Right forelimb (tissue), 1 donor: ENCODE results near the gene SRRM2.

Experiments used
- DNase-seq: peaks from one replicate; pipeline ENCODE4 v3.0.0-alpha.2; 2018

The SRRM2 gene

DNA sequence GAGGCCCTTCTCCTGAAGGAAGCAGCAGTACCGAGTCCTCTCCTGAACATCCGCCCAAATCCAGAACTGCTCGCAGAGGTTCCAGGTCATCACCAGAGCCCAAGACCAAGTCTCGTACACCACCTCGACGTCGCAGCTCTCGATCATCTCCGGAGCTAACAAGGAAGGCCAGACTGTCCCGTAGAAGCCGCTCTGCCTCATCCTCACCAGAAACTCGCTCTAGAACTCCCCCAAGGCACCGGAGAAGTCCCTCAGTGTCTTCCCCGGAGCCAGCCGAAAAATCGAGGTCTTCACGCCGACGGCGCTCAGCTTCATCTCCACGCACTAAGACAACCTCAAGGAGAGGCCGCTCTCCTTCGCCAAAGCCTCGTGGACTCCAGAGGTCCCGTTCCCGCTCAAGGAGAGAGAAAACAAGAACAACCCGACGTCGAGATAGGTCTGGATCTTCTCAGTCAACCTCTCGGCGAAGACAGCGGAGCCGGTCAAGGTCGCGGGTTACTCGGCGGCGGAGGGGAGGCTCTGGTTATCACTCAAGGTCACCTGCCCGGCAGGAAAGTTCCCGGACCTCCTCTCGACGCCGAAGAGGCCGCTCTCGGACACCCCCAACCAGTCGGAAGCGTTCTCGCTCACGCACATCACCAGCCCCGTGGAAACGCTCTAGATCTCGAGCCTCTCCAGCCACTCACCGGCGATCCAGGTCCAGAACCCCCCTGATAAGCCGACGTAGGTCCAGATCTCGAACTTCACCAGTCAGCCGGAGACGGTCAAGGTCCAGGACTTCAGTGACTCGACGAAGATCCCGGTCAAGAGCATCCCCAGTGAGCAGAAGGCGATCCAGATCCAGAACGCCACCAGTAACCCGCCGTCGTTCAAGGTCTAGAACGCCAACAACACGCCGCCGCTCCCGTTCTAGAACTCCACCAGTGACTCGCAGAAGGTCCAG is 13.3 kb downstream of the SRRM2 start:
- no peak for DNase-seq

DNA sequence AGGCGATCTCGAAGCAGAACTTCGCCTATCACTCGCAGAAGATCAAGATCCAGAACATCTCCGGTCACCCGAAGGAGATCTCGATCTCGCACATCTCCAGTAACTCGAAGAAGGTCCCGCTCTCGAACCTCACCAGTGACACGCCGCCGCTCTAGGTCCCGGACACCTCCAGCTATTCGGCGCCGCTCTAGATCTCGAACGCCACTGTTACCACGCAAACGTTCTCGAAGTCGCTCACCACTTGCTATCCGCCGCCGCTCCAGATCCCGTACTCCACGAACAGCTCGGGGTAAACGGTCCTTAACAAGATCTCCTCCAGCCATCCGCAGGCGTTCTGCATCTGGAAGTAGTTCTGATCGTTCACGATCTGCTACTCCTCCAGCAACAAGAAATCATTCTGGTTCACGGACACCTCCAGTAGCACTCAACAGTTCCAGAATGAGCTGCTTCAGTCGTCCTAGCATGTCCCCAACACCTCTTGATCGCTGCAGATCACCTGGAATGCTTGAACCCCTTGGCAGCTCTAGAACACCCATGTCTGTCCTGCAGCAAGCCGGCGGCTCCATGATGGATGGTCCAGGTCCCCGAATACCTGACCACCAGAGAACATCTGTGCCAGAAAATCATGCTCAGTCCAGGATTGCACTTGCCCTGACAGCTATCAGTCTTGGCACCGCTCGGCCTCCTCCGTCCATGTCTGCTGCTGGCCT is 14.1 kb downstream of the SRRM2 start:
- DNase-seq = no peak

DNA sequence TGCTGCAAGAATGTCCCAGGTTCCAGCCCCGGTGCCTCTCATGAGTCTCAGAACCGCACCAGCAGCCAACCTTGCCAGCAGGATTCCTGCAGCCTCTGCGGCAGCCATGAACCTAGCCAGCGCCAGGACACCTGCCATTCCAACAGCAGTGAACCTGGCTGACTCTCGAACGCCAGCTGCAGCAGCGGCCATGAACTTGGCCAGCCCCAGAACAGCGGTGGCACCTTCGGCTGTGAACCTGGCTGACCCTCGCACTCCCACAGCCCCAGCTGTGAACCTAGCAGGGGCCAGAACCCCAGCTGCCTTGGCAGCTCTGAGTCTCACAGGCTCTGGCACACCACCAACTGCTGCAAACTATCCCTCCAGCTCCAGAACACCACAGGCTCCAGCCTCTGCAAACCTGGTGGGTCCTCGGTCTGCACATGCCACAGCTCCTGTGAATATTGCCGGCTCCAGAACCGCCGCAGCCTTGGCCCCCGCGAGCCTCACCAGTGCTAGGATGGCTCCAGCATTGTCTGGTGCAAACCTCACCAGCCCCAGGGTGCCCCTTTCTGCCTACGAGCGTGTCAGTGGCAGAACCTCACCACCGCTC is 14.8 kb downstream of the SRRM2 start:
- no peak for DNase-seq

DNA sequence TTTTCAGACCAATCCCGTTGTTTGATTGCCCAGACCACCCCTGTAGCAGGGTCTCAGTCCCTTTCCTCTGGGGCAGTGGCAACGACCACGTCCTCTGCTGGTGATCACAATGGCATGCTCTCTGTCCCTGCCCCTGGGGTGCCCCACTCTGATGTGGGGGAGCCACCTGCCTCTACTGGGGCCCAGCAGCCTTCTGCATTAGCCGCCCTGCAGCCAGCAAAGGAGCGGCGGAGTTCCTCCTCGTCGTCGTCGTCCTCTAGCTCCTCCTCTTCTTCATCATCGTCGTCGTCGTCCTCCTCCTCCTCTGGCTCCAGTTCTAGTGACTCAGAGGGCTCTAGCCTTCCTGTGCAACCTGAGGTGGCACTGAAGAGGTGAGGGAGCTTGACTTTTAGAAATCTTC is 15.5 kb downstream of the SRRM2 start:
- DNase-seq = no peak

DNA sequence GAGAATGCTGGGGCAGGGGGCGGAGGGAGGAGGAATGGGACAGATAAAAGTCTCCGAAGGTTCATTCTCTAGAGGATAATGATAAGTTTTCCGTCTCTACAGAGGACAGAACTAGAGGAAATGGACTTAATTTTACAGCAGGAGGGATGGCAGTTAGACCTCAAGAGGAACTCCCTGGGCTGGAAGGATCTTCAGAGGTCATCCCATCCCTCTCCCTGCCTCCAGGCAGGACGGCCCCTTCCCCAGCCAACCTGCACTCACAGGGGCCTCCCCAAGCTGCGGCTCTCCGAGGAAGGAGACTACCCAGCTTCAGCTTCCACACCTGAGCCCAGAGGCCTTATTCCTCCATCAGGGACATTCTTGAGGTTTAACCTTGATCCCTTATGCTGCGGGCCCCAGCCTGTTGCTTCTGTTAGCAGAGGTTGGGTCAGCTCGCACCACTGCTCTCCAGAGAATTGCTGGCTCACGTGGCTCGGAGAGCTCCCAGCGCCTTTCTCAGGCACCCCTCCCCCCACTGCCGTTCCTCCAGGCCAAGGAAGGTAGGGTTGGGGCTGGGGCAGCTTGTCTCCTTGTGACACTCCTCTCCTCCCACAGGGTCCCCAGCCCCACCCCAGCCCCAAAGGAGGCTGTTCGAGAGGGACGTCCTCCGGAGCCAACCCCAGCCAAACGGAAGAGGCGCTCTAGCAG is 16.1 kb downstream of the SRRM2 start:
- no peak for DNase-seq

DNA sequence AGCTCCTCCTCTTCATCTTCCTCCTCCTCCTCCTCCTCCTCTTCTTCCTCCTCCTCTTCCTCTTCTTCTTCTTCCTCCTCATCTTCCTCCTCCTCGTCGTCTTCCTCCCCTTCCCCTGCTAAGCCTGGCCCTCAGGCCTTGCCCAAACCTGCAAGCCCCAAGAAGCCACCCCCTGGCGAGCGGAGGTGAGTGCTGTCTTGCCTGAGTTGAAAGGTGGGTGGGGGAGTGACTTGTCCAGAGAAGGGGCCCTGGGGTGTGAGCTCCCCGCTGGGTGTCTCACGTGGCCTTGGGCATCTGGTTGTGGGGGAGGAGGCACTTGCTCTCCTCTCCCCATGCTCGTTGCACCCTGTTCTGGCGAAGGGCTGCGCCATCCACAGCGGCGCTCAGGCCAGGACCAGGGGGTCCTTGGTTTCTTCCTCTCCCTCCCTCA is 16.7 kb downstream of the SRRM2 start:
- DNase-seq = no peak

DNA sequence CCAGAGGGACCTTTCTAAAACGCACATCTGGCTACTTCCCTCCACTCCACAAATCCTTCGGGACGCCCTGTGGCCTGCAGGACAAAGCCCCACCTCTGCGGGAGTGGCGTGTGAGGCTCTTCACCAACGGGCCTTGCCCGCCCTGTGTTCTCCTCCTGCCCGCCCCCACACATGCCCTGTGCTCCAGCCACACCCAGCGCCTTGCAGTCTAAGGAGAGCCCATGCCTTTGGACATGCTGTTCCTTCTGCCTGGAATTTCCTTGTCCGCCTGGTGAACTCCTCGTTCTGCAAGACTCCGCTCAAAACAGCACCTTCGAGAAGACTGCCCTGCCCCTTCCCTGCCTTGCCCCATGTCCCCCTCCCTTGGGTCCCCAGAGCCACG is 17.2 kb downstream of the SRRM2 start:
- DNase-seq = no peak

DNA sequence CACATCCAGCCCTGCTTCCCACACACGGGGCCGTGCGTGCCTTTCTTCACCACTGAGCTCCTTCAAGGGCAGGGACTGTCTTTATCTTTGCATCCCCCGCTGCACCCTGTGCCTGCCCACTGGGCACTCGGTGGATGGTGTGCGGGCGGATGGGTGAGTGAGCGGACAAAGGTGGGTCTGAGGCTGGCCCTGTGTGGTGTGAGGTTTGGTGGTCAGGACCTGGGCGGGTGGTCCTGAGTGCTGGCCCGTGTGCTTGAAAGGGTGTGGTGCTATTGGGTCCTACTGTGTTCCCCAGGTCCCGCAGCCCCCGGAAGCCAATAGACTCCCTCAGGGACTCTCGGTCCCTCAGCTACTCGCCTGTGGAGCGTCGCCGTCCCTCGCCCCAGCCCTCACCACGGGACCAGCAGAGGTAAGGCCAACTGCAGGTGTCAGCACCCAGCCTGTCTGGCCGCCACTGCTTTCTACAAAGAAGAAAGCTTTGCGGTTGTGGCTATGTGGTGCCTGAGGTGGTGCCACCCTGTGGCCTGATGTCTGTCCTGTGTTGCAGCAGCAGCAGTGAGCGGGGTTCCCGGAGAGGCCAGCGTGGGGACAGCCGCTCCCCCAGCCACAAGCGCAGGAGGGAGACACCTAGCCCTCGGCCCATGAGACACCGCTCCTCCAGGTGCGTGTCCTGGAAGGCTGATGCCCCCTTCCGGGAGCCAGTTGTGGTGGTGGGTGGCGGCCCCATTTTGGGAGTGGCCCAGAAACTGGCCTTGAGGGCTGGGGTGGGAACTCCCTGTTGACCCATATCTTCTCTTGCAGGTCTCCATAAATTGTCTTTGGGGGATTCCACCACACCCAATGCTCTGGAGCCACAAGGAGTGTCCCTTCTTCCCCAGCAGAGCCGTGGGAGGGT is 17.9 kb downstream of the SRRM2 start:
- no peak for DNase-seq

DNA sequence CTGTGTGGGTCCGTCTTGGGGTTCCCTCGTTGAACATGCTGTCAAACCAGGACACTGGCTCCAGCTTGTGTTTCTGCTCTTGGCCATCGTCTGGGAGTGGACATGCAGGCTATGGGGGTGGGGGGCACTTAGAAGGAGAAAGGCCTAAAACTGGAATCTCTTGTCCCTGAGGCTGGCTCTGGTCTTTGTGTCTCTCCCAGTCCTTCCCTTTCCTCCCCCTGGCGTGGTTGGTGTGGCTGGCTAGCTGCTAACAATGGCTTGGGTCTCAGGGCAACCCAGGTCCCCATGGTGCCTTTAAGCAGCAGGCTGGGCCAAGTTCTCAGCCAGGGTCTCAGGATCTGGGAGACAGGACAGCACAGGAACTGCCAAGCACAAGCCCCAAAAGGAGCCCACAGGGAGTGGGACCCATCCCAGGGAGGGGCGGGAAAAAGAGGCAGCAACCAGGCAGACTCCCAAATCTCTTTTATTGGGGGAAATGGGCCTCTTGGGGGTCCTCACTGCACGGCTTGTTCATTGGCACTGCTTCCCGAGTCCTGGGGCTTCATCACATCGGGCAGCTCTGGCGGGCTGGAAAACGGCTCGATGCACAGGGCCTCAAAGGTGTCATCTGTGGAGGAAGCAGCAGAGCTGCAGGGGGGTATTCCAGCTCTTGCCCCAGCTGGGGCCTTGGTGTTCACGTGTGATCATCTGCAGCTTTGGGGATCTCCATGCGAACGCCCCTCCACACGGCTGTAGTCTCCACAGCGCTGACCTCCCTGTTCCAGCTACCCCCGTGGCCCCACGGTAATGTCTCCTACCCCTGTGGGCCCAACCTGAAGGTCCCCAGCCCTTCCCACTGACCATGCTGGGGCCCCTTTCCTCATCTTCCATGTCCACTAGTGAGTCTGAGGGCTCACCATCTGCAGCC is 19.3 kb downstream of the SRRM2 start:
- no peak for DNase-seq

DNA sequence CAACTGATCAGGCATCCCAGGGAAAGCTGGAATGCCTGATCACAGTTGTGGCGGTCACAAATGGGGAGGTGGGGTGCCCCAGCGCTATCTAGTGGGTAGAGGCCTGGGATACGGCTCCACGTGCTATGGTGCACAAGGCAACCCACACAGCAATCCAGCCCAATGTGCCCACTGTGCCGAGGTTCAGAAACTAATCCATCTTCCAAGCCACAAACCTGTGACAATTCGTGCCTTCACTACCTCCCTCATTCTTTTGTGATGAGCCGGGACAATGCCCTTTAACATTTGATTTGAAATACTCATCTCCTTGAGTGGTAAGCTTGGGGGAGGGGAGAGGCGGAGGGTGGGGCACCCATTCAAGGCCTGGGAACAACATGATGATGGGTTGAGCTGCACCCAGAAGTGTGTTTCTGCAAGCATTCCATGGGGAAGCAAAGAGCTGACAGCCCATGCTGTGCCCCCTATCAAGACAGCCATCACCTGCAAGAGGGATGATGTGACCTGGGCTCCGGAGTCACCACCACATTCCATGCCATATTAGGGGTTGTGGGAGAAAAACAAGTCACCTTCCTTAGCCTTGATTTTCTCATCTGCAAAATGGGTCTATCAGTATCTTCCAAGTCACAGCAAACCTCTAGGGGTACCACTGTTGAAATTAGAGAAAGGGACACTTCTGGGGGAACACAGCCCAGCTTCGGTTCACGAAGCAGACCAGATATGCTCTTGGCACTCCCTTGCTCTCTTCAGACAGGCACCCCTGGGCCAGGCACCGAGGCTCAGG is 20.9 kb downstream of the SRRM2 start:
- DNase-seq = no peak

DNA sequence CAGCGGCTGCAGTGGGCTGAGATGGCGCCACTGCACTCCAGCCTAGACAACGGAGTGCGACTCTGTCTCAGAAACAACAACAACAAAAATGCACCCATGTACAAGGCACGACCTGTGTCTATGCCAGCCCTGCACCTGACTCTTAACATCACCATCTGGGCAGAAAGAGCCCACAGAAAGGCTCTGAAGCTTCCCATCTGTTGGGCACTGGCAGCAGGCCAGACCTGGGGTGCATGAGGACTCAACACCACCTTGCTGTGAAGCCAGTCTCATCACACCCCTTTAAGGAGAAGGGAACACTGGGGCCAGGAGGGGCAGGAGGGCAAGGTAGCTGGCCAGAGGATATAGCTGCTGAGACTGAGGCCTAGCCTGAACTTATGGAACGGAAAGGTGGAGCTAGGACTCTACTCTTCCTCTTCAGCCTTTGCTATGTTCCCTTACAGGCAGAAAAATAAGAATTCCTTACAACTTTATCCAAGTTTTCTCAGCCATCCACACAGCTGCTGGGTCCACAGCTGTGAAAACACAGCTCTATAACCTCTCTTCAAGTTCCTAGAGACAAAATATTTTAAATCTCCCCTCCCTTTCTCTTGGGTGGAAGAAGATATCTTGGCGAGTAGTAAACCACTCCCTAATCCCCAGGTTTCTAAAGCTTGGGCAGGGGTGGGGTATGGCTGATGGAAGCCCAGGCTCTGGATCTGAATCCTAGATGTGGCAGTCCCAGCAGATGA is 21.9 kb downstream of the SRRM2 start:
- DNase-seq = no peak

DNA sequence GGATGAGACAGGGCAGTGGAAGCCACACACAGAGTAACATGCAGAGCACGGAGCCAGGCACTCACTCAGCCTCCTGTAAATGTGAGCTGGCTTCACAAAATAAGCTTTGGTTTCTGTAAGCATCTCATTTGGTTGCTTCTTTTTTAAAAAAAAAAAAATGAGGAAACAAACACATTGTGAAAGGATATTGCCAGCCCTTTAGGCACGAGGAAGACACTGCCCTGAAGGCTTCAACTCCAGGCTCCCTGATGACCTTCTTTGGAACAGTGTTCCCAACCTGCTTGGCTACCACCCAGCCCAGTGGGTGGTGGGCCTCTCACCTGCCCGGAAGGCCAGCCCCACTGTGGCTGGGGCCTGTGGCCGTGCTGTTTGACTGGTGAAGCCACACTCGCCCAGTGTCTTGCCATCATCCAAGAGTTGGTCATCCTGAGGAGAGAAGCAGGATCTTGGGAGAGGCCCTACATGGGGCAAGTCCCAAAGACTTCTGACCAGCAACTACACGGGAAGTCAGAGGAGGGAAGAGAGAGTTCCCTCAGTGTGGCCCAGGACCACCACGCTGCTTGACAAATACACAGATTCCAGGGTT is 22.8 kb downstream of the SRRM2 start:
- no peak for DNase-seq

DNA sequence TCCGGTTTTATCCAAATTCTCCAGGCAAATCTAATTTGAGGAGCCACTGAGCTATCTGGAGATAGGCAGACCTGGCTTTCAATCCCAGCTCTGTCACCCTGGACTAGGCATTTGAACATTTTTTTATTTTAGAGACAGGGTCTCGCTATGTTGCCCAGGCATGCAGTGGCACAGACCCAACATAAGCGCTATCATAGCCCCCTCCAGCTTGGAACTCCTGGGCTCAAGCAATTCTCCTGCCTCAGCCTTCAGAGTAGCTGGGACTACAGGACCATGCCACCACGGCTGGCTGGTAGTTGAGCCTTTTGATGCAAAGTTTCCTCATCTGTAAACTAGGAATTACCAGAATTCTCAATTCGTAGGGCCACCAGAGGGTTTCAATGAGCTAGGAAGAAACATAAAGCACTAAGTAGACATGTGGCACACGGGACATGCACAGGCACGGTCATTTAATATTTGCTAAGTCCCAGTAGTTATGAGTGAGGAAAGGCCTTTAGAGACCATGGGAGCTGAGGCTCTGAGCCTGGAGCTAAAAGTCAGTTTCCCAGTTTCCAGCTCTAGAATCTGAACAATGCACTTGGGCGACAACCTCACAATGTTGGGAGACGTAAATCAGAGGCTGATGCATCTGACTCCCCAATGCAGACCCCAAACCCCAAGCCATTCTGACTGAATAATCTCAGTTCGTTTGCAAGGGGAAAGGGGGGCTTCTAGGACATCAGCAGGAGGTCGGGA is 23.5 kb downstream of the SRRM2 start:
- no peak for DNase-seq

DNA sequence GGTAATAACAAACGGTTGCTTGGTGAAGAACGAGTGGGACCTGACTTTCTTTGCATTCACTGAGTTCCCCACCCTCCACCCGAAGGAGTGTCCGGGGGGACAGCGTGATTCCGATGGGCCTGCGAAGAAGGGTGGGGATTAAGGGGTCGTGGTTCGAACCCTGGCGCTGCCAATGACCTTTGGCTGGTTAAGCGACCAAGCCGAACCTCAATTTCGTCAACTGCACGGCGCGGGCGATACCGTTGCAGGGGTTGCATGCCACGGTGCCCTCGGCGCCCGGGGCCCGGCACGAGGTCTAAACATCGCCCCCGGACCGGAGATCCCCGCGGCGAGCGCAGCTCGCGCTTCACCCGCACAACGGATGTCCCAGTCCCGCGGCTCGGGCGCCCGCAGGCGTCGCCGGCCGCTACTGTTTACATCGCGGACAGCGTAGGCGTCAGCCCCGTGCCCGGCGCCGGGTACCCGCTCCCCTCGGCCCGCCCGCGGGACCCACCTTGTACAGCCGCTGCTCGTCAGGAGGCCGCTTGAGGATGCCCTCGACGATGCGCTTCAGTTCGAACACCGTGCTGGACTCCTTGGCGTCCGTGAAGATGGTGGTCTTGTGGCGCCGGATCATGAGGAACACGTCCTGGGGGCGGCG is 24.2 kb downstream of the SRRM2 start:
- DNase-seq = no peak

DNA sequence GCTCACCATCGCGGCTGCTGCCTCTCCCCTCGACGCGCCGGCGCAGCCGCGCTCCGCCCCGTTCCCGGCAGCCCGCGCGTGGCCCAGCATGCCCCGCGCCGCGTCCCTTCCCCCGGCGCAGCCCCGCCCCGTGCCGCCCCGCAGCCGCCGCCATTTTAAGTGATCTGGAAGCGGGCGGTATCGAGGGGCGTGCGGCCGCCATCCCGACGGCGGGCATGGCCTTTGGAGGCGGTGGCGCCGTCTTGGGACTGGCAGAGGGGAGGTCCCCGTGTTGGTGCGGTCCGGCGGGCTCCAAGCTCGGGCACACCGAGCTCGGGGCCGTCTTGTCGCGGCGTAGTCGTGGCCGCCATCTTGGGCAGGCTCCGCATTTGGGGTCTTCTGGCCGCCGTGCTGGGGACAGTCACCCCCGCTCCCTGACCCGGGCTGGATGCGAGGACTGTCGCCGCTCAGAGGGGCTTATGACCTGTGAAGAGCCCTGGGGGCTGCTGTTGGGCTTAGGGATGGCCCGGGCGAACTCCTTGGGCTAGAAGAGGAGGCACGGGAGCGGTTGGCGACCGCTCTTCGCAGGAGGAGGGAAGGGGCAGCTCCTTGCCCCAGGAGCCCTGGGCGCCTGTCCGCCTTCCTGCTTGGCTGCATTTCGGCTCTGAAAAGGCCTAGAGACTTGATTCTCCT is 24.9 kb downstream of the SRRM2 start, which contains the start of gene ELOB:
ELOB (minus strand) TSS at position 50 of the 672 bp plus-strand sequence; CDS start at position 9, 41 bp downstream.
- DNase-seq = peak; percentile 96

DNA sequence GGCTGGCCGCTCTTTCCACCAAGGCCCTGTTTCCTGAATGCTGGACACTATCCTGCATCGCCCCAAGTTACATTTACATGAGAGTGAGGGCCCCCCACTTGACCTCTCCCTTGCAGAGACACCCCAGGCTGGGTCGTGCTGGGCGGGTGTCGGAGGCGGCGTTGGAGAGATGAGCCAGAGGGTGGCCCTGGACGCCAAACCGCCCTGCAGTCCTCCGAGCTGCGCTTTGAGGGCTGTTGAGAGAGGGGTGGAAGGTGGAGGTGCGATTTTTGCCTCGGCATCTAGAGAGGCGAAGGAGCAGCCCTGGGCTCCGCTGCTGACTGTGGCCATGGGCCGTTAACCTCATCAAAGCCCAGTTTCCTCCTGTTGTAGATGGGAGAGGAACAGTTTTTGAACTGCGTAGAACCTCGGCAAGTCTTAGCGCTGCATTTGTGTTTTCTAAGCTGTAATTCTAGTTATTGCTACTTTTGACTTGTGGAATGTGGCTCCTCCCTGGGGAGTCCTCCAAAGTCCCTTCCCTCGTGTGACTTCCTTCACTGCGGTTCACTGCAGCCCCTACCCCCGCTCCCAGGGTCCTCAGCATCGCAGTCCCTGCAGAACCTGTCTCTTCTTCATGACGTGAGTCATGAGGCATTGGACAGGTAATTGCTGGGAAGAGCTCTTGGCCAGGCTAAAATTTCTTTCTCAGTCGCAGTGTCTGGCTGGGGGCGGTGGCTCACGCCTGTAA is 25.6 kb downstream of the SRRM2 start:
- DNase-seq = no peak

DNA sequence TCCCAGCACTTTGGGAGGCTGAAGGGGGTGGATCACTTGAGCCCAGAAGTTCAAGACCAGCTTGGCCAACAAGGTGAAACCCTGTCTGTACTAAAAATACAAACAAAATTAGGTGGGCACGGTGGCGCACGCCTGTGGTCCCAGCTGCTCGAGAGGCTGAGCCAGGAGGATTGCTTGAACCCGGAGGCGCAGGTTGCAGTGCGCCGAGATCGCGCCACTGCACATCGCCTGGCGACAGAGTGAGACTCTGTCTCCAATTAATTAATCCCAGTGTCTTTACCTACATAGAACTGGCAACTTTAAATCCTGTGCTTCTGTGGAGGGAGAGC is 26.2 kb downstream of the SRRM2 start:
- DNase-seq = no peak
